ENCODE measurements around the gene TRAPPC3L.

The TRAPPC3L gene

GRCh38 chr6:116557893-116558292 is 12.4 kb upstream of the TRAPPC3L start:
- H3K27ac ChIP-seq: peak overlapping the region; percentile 57

GRCh38 chr6:116556814-116557415 is 11.4 kb upstream of the TRAPPC3L start:
- peak overlapping the region; percentile 57 for H3K27ac ChIP-seq
- no peak for TF ChIP-seq CTCF (conservative IDR thresholded peaks at IDR 0.05)

More at GRCh38 chr6:116557893-116558292, 12.4 kb upstream of the TRAPPC3L start:
- TF ChIP-seq CTCF (conservative IDR thresholded peaks at IDR 0.05): no peak

- no peak overlapping the region for H3K27ac ChIP-seq
- TF ChIP-seq CTCF (conservative IDR thresholded peaks at IDR 0.05): no peak
Observed at GRCh38 chr6:116556065-116556464, 10.6 kb upstream of the TRAPPC3L start.

GRCh38 chr6:116553451-116553850 is 8.0 kb upstream of the TRAPPC3L start, which contains the start of gene CALHM4:
Gene CALHM4, plus strand, starts transcription at chr6:116553751. Its CDS starts 43 bp downstream, at chr6:116553794.
- TF ChIP-seq CTCF (conservative IDR thresholded peaks at IDR 0.05): no peak
- H3K27ac ChIP-seq: peak within 1 kb of the TSS; percentile 54

- TF ChIP-seq CTCF (conservative IDR thresholded peaks at IDR 0.05): no peak
- H3K27ac ChIP-seq: no peak overlapping the region
Observed at GRCh38 chr6:116550796-116551195, 5.3 kb upstream of the TRAPPC3L start.

GRCh38 chr6:116547358-116547757 is 1.9 kb upstream of the TRAPPC3L start:
- TF ChIP-seq CTCF (conservative IDR thresholded peaks at IDR 0.05): no peak
- H3K27ac ChIP-seq: no peak overlapping the region

GRCh38 chr6:116543149-116543548 is 2.3 kb downstream of the TRAPPC3L start:
- no peak for TF ChIP-seq CTCF (conservative IDR thresholded peaks at IDR 0.05)
- no peak overlapping the region for H3K27ac ChIP-seq

Measured in VCaP (cell line).